ENCODE data around the gene KANSL1.

- TF ChIP-seq CTCF (IDR thresholded peaks at IDR 0.05) (no peak), POLR2A (IDR thresholded peaks at IDR 0.05) (no peak), EP300 (IDR thresholded peaks at IDR 0.05) (no peak)
These were observed 95.7 kb downstream of the KANSL1 start for GRCh38 chr17:46097497-46097896.
